ENCODE measurements around the gene REN.

Gene REN

DNA sequence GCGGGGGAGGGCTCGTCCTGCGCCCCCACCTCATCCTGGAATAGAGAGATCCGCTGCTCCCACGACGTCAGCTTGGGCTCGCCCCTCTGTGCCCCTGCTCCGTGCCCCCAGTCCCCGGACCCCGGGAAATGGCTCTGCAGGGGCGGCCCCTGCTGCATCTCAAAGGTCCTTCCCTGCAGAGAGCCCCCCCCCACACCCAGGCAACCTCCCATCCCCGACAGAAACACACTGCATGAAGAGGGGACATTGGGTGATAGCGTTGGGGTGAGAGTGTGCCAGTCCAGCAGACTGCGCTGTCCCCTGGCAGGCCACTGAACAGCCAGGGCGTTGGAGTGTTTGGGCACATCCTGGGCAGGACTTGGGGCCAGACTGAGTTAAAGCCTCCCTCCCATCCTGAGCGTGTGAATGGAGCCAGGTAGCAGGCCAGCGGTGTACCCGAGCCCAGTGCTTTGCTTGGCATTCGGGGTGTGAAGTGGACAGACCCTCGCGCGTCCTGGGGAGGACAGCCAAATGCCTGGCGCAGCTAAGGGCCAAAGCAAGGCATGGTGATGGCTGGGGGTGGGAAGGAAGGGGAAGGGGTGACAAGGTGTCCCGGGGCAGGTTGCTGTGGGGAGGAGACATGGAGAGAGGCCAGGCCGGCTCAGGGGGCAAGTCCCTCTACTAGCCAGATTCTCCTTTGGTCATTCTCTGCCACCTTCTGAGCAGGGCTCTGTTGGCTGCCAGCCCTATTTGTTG lies 13.7 kb downstream of the REN start:
- DNase-seq (ENCODE audit: low spot score): no peak

DNA sequence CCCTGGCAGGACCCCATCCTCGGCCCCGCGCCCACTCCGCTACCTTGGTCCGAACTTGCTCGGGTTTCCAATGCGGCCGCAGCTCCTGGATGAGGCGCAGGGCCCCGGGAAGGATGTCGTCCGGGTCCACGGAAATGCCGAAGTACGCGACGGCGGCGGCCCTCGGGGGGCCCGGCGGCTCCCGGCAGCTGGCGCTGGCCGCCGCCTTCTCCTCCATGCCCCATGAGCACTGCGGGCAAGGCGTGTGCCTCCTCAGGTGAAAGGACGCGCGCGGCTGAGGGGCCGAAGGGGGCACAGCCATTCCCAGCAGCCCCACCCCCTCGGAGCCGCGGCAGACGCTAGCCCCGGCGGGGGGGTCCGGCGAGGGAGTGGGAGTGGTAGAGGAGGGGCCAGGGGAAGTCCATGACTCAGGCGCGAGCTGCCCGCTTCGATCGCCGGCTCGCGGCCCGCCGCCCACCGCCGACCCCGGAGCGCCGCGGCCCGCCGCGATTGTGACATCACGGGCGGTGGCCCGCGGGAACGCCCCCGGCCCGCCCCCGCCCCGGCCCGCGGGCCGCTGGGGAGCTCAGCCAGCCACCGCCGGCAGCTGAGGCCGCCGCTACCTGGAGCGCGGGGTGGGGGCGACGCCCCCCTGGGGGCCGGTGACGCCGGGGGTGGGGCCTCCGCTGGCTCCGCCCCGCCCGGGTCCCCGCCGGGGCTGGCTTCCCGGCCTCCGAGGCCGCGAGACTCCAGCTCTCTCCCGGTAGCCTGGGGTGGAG lies 14.4 kb downstream of the REN start, which contains the start of gene ETNK2:
Gene ETNK2, minus strand, starts transcription at position 493 of the 758 bp plus-strand sequence. Its CDS starts 192 bp downstream, at position 301.
- no peak for DNase-seq (ENCODE audit: low spot score)

DNA sequence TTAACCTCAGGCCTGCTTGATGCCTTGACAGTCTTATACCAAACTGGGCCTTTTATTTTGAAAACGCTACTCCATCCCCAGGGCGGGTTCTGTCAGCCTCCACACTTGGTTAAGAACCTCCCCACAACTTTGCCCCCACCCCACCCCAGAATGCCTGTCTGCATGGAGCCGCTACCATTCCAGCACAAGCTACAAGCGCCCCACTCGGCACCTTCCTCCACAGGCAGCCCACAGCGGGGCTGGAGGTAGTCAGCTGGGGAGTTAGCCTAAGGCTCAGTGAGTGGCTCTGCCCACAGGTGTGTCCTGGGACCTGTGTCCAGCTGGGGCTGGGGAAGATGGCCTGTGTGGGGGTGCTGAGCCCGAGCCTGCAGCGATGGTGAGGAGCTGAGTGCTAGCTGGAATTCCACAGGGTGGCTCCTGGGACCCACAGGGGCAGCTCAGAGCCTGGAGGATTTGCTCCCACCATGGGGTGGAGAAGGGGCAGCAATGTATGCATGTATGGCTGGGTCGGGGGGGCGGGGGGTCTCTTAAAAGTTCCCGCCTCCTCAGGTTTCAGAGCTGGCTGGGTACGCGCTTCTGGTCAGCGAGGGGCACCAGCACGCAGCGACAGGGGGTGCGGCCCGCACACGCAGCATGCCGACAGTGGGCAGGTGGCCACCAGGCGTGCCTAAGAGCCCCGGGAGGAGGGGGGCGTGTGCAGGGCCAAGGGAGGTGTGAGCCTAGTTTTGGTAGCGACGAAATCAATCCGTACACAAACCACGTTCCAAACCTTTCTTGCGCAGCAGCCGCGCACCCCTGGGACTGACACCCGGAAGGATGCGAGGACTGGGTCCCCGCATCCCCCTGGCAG lies 15.2 kb downstream of the REN start:
- no peak for DNase-seq (ENCODE audit: low spot score)

- DNase-seq (ENCODE audit: low spot score): no peak
These were observed 16.2 kb downstream of the REN start for GRCh38 chr1:204149635-204150565.

GRCh38 chr1:204149107-204149506 lies 17.0 kb downstream of the REN start:
- DNase-seq (ENCODE audit: low spot score): no peak

DNA sequence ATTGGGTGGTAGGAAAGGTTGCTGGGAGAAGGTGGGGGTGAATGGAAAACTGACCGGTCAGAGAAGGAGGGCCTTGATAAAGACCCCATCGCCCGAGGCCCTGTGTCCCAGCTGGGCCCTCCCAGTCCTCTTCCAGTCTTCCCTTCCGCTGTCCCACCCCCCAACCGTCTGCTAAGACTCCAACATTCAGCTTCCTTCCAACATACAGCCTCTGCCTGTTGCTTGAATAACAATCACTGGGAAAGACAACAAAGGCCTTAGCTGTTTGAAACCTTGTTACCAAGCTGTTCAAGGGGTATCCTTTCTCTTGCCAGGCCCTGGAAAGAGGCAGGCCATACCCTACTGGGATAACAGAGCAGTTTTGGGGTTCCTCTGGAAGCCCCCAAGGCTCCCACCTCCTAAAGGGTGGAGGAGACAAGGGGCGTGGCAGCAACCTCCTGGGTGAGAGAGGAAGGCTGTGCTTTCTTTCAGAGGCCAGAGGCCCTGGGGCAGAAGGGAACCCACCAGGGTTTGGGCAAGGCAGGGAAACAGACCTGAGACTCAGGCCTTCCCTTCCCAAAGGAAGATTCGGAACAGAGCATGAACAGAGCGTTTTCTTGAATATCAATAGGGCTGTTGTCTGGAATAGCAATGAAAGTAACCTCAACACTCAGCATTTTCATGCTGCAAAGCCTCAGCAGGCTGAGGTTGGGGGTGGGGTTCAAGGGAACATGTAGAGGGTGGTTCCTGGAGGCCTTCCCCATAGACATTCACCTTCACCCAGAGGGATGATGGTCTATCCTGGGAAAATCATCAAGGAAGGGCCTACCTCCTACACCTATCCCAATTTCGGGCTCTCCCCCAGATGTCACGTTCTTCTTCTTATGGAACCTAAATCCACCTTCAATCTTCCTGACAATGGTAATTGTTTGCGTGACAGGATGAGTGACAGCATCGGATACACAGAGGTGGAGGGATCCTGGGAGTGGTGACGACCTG lies 18.4 kb downstream of the REN start:
- DNase-seq (ENCODE audit: low spot score): no peak

GRCh38 chr1:204146965-204147364 lies 19.2 kb downstream of the REN start:
- DNase-seq (ENCODE audit: low spot score): no peak

DNA sequence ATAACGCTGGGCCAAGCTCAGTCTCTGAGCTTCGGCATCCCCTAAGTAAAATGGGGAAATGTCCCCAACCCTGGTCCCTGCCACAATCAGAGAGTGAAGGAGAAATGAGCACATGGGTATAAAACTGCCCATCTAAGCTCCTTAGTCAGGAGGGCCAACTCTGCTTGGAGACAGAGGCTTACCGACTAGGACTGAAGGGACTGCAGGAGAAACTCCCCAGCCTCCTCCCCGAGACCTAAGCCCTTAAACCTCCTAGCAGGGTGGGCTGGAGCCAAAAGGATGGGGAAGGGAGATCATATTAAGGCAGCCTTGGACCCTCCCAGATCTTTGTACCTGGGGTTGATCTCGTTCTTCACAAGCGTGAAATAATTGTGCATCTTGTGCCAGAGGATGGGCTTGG lies 19.8 kb downstream of the REN start:
- no peak for DNase-seq (ENCODE audit: low spot score)

DNA sequence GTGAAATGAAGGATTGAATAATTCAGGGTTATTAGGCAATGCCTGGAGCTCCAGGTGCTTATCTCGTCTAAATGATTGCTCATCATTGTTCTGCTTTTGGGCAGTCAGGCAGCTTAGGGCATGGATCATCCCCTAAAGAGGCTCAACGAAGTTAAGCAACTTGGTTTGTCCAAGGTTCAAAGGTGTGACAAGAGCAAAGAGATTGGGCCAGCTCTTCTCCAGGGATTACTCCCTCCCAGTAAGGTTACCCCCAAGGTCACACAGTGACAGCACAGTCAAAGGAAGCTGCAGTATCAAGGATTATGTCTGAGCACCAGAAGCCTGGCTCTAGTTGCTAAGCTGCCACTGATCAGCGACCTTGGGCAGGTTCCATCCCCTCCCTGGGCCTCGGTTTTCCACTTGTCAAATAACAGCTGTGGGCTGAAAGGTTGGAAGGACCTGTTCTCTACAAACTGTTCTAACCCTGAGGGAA lies 21.1 kb downstream of the REN start:
- DNase-seq (ENCODE audit: low spot score): no peak

DNA sequence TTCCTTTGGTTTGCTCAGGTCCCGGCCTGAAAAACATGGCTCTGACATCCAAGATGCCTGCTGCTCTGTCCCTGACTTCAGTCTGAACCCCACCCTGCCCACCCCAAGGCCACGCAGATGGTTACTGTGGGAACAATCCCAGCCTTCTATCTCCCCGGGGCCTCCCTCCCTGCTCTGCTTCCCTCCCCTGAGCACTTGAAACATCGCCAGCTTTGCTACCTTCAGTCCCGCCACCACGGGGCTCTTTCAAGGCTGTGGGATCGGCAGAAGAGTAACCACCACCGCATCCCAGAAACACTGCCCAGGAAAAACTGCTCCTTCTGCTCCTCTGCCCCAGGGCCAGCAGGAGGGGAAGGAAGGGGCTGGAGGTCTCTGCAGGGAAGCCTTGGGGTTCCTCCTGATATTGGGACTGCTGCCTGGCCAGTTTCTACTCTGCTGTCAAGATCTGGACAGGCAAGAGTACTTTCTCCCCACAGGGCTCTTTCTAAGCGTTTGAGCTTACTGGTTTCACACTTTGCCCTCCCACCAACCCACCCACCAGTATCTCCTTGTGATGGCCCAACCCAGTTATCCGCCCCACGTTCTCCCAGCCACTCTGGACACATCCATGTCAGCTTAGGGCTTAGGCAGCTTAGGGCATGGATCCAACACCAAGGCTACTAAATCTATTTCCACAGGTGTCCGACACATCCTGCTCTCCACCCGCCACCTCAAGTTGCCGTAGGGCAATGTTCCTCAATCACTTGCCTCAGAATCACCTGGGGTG lies 22.7 kb downstream of the REN start:
- DNase-seq (ENCODE audit: low spot score): no peak

DNA sequence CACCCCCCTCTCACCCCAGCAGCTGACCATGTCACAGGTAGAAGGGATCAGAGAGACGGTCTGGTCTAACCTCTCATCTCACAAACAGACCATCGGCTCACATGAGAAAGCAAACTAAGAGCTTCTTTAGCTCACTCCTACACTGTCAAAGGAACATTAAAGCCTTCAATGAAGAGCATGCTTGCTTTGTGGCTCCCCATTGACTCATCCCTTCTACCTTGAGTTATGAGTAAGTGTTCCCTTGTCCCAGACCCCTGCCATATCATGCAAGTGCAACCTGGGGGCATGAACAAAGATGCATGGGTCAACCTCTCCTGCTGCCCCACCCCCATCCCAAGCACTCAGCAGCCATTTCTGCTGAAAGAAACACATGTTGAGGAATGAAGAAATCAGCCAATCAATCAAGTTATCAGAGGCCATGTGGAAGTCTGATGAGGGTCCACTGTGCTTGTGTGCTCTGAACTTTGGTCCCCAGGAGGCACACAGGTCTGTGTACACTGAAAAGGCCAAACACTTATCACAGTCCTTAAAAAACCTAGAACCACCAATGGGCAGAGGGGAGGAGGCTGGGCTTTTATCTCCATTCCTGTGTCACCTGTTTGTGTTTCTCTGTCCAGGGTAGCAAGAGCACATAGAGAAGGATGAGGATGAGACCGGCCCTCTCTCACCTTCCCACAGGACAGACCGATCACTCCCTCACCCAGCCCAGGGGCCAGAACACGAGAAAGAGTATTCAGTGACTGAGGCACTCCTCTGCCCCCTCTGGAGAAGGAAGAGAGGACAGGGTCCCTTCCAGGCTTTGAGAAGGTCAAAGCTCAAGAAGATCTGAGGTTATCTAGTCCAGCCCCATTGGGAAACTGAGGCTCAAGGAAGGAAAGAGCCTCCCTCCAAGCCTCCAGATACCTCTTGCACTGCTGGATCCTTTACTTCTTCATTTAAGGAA lies 23.8 kb downstream of the REN start:
- no peak for DNase-seq (ENCODE audit: low spot score)

- DNase-seq (ENCODE audit: low spot score): no peak
These were observed 25.0 kb downstream of the REN start for GRCh38 chr1:204141131-204141530.

DNA sequence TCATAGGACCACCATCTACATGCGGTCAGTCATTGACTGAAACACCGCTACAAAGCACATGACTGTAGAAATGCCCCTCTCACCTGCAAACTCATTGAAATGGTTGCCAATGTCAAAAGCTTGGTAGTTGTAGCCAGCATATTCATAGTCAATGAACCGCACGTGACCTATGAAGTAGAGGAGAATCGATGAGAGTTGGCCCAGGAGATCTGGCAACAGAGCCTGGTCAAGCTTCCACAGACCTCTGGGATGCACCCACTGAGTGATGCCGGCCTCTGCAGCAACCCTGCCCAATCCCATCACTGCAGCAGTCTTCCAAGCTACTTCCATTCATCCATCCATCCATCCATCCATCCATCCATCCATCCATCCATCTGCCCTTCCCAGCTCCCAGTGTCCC lies 26.2 kb downstream of the REN start:
- DNase-seq (ENCODE audit: low spot score): no peak

- no peak for DNase-seq (ENCODE audit: low spot score)
These were observed 27.0 kb downstream of the REN start for GRCh38 chr1:204139088-204139487.

DNA sequence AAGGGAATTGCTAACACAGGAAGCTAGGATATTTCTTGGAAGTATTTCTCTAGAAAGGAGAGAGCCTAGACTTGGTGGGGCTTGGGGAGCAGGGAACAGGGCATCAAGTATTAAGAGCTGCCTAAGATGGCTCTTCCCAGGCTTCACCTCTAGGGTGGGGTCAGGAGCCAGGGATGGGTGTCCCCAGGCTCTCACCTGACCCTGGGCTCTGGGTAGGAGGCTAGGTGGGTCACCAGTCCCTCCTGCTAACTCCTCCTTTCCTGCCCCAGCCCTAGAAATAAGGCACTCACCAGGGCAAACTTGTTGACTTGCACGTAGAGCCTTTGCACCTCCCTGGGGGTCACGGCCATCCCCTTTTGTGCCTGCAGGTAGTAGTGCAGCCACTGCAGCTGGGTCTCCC lies 29.3 kb downstream of the REN start:
- no peak for DNase-seq (ENCODE audit: low spot score)

DNA sequence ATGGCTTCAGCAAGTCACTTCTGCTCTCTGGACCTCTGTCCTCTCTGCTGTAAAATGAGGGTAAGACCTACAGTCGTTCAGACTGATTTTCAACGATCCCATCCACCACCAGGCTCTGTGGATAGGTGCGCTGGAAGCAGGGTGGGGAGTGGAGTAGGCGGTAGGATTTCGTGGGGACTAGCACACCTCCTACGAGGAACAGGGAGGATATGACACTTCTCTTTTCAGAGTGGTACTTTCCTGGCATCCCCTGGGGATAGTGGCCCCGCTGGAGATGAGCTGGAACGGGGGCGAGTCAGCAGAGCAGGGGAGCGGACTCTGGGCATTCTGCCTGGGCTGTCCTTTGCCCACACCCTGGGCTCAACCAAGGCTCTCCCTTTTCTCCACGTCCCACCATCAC lies 32.0 kb downstream of the REN start:
- no peak for DNase-seq (ENCODE audit: low spot score)

GRCh38 chr1:204132718-204133117 lies 33.4 kb downstream of the REN start:
- DNase-seq (ENCODE audit: low spot score): no peak

GRCh38 chr1:204131978-204132377 lies 34.2 kb downstream of the REN start:
- DNase-seq (ENCODE audit: low spot score): no peak
